CD4-positive, alpha-beta T cell (primary cell): ENCODE data around the gene IFTAP. TPM values are rescaled to one million over a fixed set of nuclear protein-coding genes. Genes with fewer than 3 reads are reported as not detected.
A peak's percentile ranks its signal among the peaks of the same experiment; 100 is the strongest.

Experiments
- ATAC-seq: fragments of 200-7000 bp; cut with Tn5 transposase; one replicate; pipeline ENCODE4 v1.10.0; 2022; ENCODE audit warnings: mild to moderate bottlenecking; ENCODE audit not compliant: poor library complexity
- CTCF ChIA-PET: fragments of 350-600 bp; sonication (Branson Sonifier 250); formaldehyde crosslinking; loops from one replicate; lab custom pipeline; 2021; ENCODE audit warnings: antibody characterized with exemption, inconsistent platforms; lab: Charles Lee
- POLR2A ChIA-PET: fragments of 350-600 bp; sonication (Branson Sonifier 250); formaldehyde crosslinking; loops from one replicate; lab custom pipeline; 2021; ENCODE audit warnings: antibody characterized with exemption, inconsistent platforms; lab: Charles Lee
- DNase-seq, 14 experiments: peaks; one replicate each; pipeline ENCODE4 v3.0.0-alpha.2; 2013 to 2020; ENCODE audit warnings: mixed read lengths in 2 of 14
- H3K27ac ChIP-seq, 2 donors: one replicate each; pipeline versions ENCODE4 v1.5.1 to v1.7.0; 2013; ENCODE audit warnings: low read length in 2 of 2, low read depth in 1 of 2, mild to moderate bottlenecking in 1 of 2
- H3K27me3 ChIP-seq, 2 experiments: 1 replicate in 1 of 2; 2 replicates in 1 of 2; pipeline versions ENCODE4 v1.6.1 to v1.7.0; 2013; ENCODE audit warnings: low read length in 2 of 2, control low read depth in 1 of 2, mild to moderate bottlenecking in 1 of 2, moderate library complexity in 1 of 2; ENCODE audit not compliant: insufficient read depth in 2 of 2, control insufficient read depth in 1 of 2
- H3K36me3 ChIP-seq: one replicate; pipeline ENCODE4 v1.6.1; 2013; ENCODE audit warnings: low read length, control low read depth; ENCODE audit not compliant: insufficient read depth
- H3K4me1 ChIP-seq: one replicate; pipeline ENCODE4 v1.6.1; 2013; ENCODE audit warnings: low read length, control low read depth; ENCODE audit not compliant: insufficient read depth
- H3K4me3 ChIP-seq: one replicate; pipeline ENCODE4 v1.5.1; 2013; ENCODE audit warnings: mild to moderate bottlenecking, low read length, moderate library complexity
- H3K9me3 ChIP-seq, 2 experiments: 1 replicate in 1 of 2; 2 replicates in 1 of 2; pipeline versions ENCODE4 v1.6.1 to v1.7.0; 2013; ENCODE audit warnings: low read length in 2 of 2, mild to moderate bottlenecking in 2 of 2, control low read depth in 1 of 2, moderate library complexity in 1 of 2; ENCODE audit not compliant: control insufficient read depth in 1 of 2, insufficient read depth in 1 of 2
- H3K27ac Mint-ChIP-seq: one replicate; pipeline ENCODE4 v1.8.0; 2020; ENCODE audit warnings: mixed read lengths
- H3K27me3 Mint-ChIP-seq: one replicate; pipeline ENCODE4 v1.8.0; 2021; ENCODE audit warnings: mixed read lengths
- H3K36me3 Mint-ChIP-seq: one replicate; pipeline ENCODE4 v1.8.0; 2021; ENCODE audit warnings: low read depth, mixed read lengths
- H3K4me1 Mint-ChIP-seq: one replicate; pipeline ENCODE4 v1.8.0; 2021; ENCODE audit warnings: low read depth, mixed read lengths
- H3K4me3 Mint-ChIP-seq: one replicate; pipeline ENCODE4 v1.8.0; 2020; ENCODE audit warnings: mild to moderate bottlenecking, mixed read lengths
- H3K9me3 Mint-ChIP-seq: one replicate; pipeline ENCODE4 v1.8.0; 2020; ENCODE audit warnings: mixed read lengths
- CTCF ChIP-seq: fragments of 200-600 bp; IDR thresholded peaks from one replicate; pipeline ENCODE4 v1.8.0; 2022; ENCODE audit warnings: antibody characterized with exemption, mild to moderate bottlenecking
- intact Hi-C, 2 experiments: fragments of 100-400 bp; cut with DNase I in 1 of 2; cut with micrococcal nuclease in 1 of 2; formaldehyde crosslinking; loops; one replicate each; pipeline versions ENCODE4 v1.15.1 to v1.9.0; 2023 to 2025; cut with DNase I, micrococcal nuclease
- total RNA-seq, 174 experiments: library from RNA in 2 of 174; stranded (reverse) in 2 of 174; gene quantifications; one replicate each; pipeline ENCODE4 v1.2.3 and lab custom pipeline; 2021 to 2026

The IFTAP gene
- total RNA-seq, 2 experiments from 2014 or later = 1.7 to 1.9 TPM

- H3K27ac Mint-ChIP-seq = no peak overlapping the region
These were observed 28.3 kb downstream of the IFTAP start for GRCh38 chr11:36622431-36623136.

GRCh38 chr11:36623494-36623893 lies 29.2 kb downstream of the IFTAP start:
- H3K27me3 Mint-ChIP-seq = peaks cover 5% of the 10 kb centered on the region
- no peak for ATAC-seq
- intact Hi-C loops = no loop called here

More at GRCh38 chr11:36622431-36623136, 28.3 kb downstream of the IFTAP start:
- H3K4me3 Mint-ChIP-seq = no peak overlapping the region
- DNase-seq (peak in 3 of 14 experiments; percentile 18 to 32 (median 22)), ATAC-seq (no peak)
- H3K27me3 ChIP-seq = no peaks in the 10 kb centered on the region
- no peaks in the 10 kb centered on the region for H3K9me3 Mint-ChIP-seq
- POLR2A ChIA-PET = no interaction called here
- no peaks in the 10 kb centered on the region for H3K36me3 Mint-ChIP-seq
- intact Hi-C loops = no loop called here
- no peak overlapping the region for H3K27ac ChIP-seq
- H3K36me3 ChIP-seq = no peaks in the 10 kb centered on the region
- H3K27me3 Mint-ChIP-seq = peaks cover 5% of the 10 kb centered on the region
- CTCF ChIA-PET = no interaction called here
- no peaks in the 10 kb centered on the region for H3K4me1 ChIP-seq
- H3K4me3 ChIP-seq = no peak overlapping the region
- H3K9me3 ChIP-seq = no peaks in the 10 kb centered on the region
- no peak for TF ChIP-seq CTCF
- H3K4me1 Mint-ChIP-seq = no peaks in the 10 kb centered on the region

GRCh38 chr11:36627006-36627405 lies 32.7 kb downstream of the IFTAP start:
- no peak for TF ChIP-seq CTCF
- ChIA-PET CTCF (no interaction called here), POLR2A (no interaction called here)
- Mint-ChIP-seq H3K4me1 (no peaks in the 10 kb centered on the region), H3K27me3 (peaks cover 5% of the 10 kb centered on the region), H3K27ac (no peak overlapping the region), H3K4me3 (no peak overlapping the region), H3K9me3 (no peaks in the 10 kb centered on the region), H3K36me3 (no peaks in the 10 kb centered on the region)
- H3K27me3 ChIP-seq = no peaks in the 10 kb centered on the region
- no peaks in the 10 kb centered on the region for H3K36me3 ChIP-seq
- no peaks in the 10 kb centered on the region for H3K4me1 ChIP-seq
- no peak overlapping the region for H3K27ac ChIP-seq
- ATAC-seq = no peak
- no peaks in the 10 kb centered on the region for H3K9me3 ChIP-seq
- DNase-seq = no peak
- intact Hi-C loops = no loop called here
- no peak overlapping the region for H3K4me3 ChIP-seq

More at GRCh38 chr11:36623494-36623893, 29.2 kb downstream of the IFTAP start:
- POLR2A ChIA-PET = no interaction called here
- no peaks in the 10 kb centered on the region for H3K9me3 Mint-ChIP-seq
- Histone ChIP-seq H3K4me1 (no peaks in the 10 kb centered on the region), H3K27me3 (no peaks in the 10 kb centered on the region), H3K36me3 (no peaks in the 10 kb centered on the region), H3K27ac (no peak overlapping the region), H3K4me3 (no peak overlapping the region), H3K9me3 (no peaks in the 10 kb centered on the region)
- CTCF ChIA-PET = no interaction called here
- TF ChIP-seq CTCF = no peak
- H3K4me1 Mint-ChIP-seq = no peaks in the 10 kb centered on the region
- DNase-seq = no peak
- no peak overlapping the region for H3K4me3 Mint-ChIP-seq
- H3K27ac Mint-ChIP-seq = no peak overlapping the region
- H3K36me3 Mint-ChIP-seq = no peaks in the 10 kb centered on the region
